PC-3 (cell line): ENCODE results near the gene IPCEF1.

Source experiments
- CTCF ChIP-seq: fragments of 300-600 bp; sonication (generic); conservative IDR thresholded peaks from 2 replicates; pipeline ENCODE4 v1.5.1; 2017; ENCODE audit warnings: antibody characterized with exemption, low read depth, mild to moderate bottlenecking, low read length
- EZH2 ChIP-seq: fragments of 300-600 bp; sonication (generic); IDR thresholded peaks from one replicate; pipeline ENCODE4 v1.6.1; 2017; ENCODE audit warnings: antibody characterized with exemption, mild to moderate bottlenecking, low read length; ENCODE audit not compliant: unreplicated experiment
- EZH2phosphoT487 ChIP-seq: fragments of 300-600 bp; sonication (generic); IDR thresholded peaks from 2 replicates; pipeline ENCODE4 v1.6.1; 2018; ENCODE audit warnings: mild to moderate bottlenecking, antibody characterized with exemption, low read length, borderline replicate concordance

GRCh38 chr6:154113392-154113791 is 243.2 kb downstream of the IPCEF1 start:
- no peak for TF ChIP-seq CTCF
- no peak for TF ChIP-seq EZH2
- TF ChIP-seq EZH2phosphoT487: no peak
